Sigmoid colon (tissue), 3 donors: ENCODE data around the gene PISD.

Source experiments
- CTCF ChIP-seq, 4 experiments: fragments of 450-650 bp in 3 of 4; fragments of 200-600 bp in 1 of 4; IDR thresholded peaks; one replicate each; pipeline ENCODE4 v1.5.1; 2016 to 2019; ENCODE audit warnings: antibody characterized with exemption in 4 of 4, mild to moderate bottlenecking in 3 of 4, moderate library complexity in 2 of 4
- POLR2A ChIP-seq, 2 donors: fragments of 450-650 bp; IDR thresholded peaks; one replicate each; pipeline ENCODE4 v1.6.1; 2016; ENCODE audit warnings: antibody characterized with exemption in 2 of 2, mild to moderate bottlenecking in 2 of 2, moderate library complexity in 2 of 2

GRCh38 chr22:31628362-31628761, 33.7 kb downstream of the PISD start:
- TF ChIP-seq CTCF (IDR thresholded peaks at IDR 0.05) (no peak), POLR2A (IDR thresholded peaks at IDR 0.05) (no peak)
